Measurements from ENCODE around the gene AKAP1.
"Not testable (repeated sequence)": the region's sequence is repeated elsewhere in the genome, so short reads cannot be mapped to it uniquely, and the experiment has no call there.

GRCh38 chr17:57102660-57103059 lies 17.6 kb downstream of the AKAP1 start:
- not testable (repeated sequence) for TF ChIP-seq POLR2AphosphoS5 (IDR thresholded peaks at IDR 0.05)
- TF ChIP-seq, protein P1, sequence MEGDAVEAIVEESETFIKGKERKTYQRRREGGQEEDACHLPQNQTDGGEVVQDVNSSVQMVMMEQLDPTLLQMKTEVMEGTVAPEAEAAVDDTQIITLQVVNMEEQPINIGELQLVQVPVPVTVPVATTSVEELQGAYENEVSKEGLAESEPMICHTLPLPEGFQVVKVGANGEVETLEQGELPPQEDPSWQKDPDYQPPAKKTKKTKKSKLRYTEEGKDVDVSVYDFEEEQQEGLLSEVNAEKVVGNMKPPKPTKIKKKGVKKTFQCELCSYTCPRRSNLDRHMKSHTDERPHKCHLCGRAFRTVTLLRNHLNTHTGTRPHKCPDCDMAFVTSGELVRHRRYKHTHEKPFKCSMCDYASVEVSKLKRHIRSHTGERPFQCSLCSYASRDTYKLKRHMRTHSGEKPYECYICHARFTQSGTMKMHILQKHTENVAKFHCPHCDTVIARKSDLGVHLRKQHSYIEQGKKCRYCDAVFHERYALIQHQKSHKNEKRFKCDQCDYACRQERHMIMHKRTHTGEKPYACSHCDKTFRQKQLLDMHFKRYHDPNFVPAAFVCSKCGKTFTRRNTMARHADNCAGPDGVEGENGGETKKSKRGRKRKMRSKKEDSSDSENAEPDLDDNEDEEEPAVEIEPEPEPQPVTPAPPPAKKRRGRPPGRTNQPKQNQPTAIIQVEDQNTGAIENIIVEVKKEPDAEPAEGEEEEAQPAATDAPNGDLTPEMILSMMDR (IDR thresholded peaks at IDR 0.05), result not testable (repeated sequence)

Measured in upper lobe of left lung (tissue), 4 donors.